Progenitor cell of endocrine pancreas (in vitro differentiated cells): ENCODE data around the gene URM1. TPM values are rescaled to one million over a fixed set of nuclear protein-coding genes. Genes with fewer than 3 reads are reported as not detected.

Experiments used
- DNase-seq: peaks from one replicate; pipeline ENCODE4 v3.0.0; 2021; ENCODE audit warnings: low spot score; ENCODE audit not compliant: unreplicated experiment
- H3K27ac Mint-ChIP-seq: 2 replicates; pipeline ENCODE4 v1.8.0; 2021; ENCODE audit warnings: mild to moderate bottlenecking, moderate library complexity, mixed read lengths
- H3K27me3 Mint-ChIP-seq: 2 replicates; pipeline ENCODE4 v1.8.0; 2021; ENCODE audit warnings: mixed read lengths
- H3K36me3 Mint-ChIP-seq: 2 replicates; pipeline ENCODE4 v1.8.0; 2022; ENCODE audit warnings: mixed read lengths; ENCODE audit not compliant: insufficient read depth
- H3K4me1 Mint-ChIP-seq: 2 replicates; pipeline ENCODE4 v1.8.0; 2021; ENCODE audit warnings: low read depth, mixed read lengths
- H3K4me3 Mint-ChIP-seq: 2 replicates; pipeline ENCODE4 v1.8.0; 2021; ENCODE audit warnings: low read depth, mild to moderate bottlenecking, moderate library complexity, mixed read lengths
- H3K9me3 Mint-ChIP-seq: 2 replicates; pipeline ENCODE4 v1.8.0; 2021; ENCODE audit warnings: low read depth, mixed read lengths
- CTCF ChIP-seq: fragments of 200-600 bp; sonication (generic); IDR thresholded peaks from one replicate; pipeline ENCODE4 v1.5.0; 2021; ENCODE audit warnings: antibody characterized with exemption, mild to moderate bottlenecking; ENCODE audit not compliant: unreplicated experiment
- total RNA-seq: library from RNA; stranded (reverse); gene quantifications from 2 replicates; pipeline ENCODE4 v1.2.1, GENCODE V29; 2021

Gene URM1
- total RNA-seq, 1 donor from 2014 or later, result 54.4 TPM

- peak overlapping the region; percentile 97 for H3K4me3 Mint-ChIP-seq
- no peaks in the 10 kb centered on the region for H3K9me3 Mint-ChIP-seq
- H3K27me3 Mint-ChIP-seq, result no peaks in the 10 kb centered on the region
- no peak for TF ChIP-seq CTCF
- H3K36me3 Mint-ChIP-seq, result no peaks in the 10 kb centered on the region
- peak overlapping the region; percentile 99 for H3K27ac Mint-ChIP-seq
- peaks cover 20% of the 10 kb centered on the region for H3K4me1 Mint-ChIP-seq
- no peak for DNase-seq
Measured at GRCh38 chr9:128371630-128372117, 500 bp downstream of the URM1 start.

GRCh38 chr9:128372188-128372641 lies 1.0 kb downstream of the URM1 start:
- Mint-ChIP-seq H3K4me3 (peak overlapping the region; percentile 97), H3K36me3 (no peaks in the 10 kb centered on the region), H3K27ac (peak overlapping the region; percentile 99), H3K9me3 (no peaks in the 10 kb centered on the region), H3K27me3 (no peaks in the 10 kb centered on the region), H3K4me1 (peaks cover 20% of the 10 kb centered on the region)
- no peak for TF ChIP-seq CTCF
- no peak for DNase-seq

GRCh38 chr9:128372784-128373183 lies 1.6 kb downstream of the URM1 start:
- TF ChIP-seq CTCF, result no peak
- peak overlapping the region; percentile 97 for H3K4me3 Mint-ChIP-seq
- peaks cover 20% of the 10 kb centered on the region for H3K4me1 Mint-ChIP-seq
- H3K27me3 Mint-ChIP-seq, result no peaks in the 10 kb centered on the region
- no peak for DNase-seq
- H3K36me3 Mint-ChIP-seq, result no peaks in the 10 kb centered on the region
- H3K27ac Mint-ChIP-seq, result no peak overlapping the region
- no peaks in the 10 kb centered on the region for H3K9me3 Mint-ChIP-seq

- DNase-seq, result no peak
- no peaks in the 10 kb centered on the region for H3K36me3 Mint-ChIP-seq
- TF ChIP-seq CTCF, result no peak
- no peaks in the 10 kb centered on the region for H3K9me3 Mint-ChIP-seq
- no peak overlapping the region for H3K27ac Mint-ChIP-seq
- peaks cover 20% of the 10 kb centered on the region for H3K4me1 Mint-ChIP-seq
- no peaks in the 10 kb centered on the region for H3K27me3 Mint-ChIP-seq
- no peak overlapping the region for H3K4me3 Mint-ChIP-seq
Measured at GRCh38 chr9:128374221-128374675, 3.1 kb downstream of the URM1 start.

- no peaks in the 10 kb centered on the region for H3K27me3 Mint-ChIP-seq
- no peak overlapping the region for H3K4me3 Mint-ChIP-seq
- TF ChIP-seq CTCF, result no peak
- no peak overlapping the region for H3K27ac Mint-ChIP-seq
- no peaks in the 10 kb centered on the region for H3K36me3 Mint-ChIP-seq
- no peak for DNase-seq
- H3K4me1 Mint-ChIP-seq, result peaks cover 12% of the 10 kb centered on the region
- no peaks in the 10 kb centered on the region for H3K9me3 Mint-ChIP-seq
Measured at GRCh38 chr9:128375865-128376264, 4.7 kb downstream of the URM1 start.
